ENCODE data around the gene EXOG.
"Not testable (repeated sequence)": the region's sequence is repeated elsewhere in the genome, so short reads cannot be mapped to it uniquely, and the experiment has no call there.

The EXOG gene

GRCh38 chr3:38561746-38562466 is 65.8 kb downstream of the EXOG start:
- in situ Hi-C loops (cut with MboI; ENCODE audit: low sequenced_read_pairs) = no loop called here

GRCh38 chr3:38562467-38562925 is 66.4 kb downstream of the EXOG start:
- in situ Hi-C loops (cut with MboI; ENCODE audit: low sequenced_read_pairs) = no loop called here

- in situ Hi-C loops (cut with MboI; ENCODE audit: low sequenced_read_pairs) = no loop called here
Observed at GRCh38 chr3:38563070-38563885, 67.1 kb downstream of the EXOG start.

GRCh38 chr3:38563886-38564270 is 67.7 kb downstream of the EXOG start:
- in situ Hi-C loops (cut with MboI; ENCODE audit: low sequenced_read_pairs) = no loop called here

- in situ Hi-C loops (cut with MboI; ENCODE audit: low sequenced_read_pairs) = no loop called here
Observed at GRCh38 chr3:38564631-38565338, 68.6 kb downstream of the EXOG start.

- in situ Hi-C loops (cut with MboI; ENCODE audit: low sequenced_read_pairs) = no loop called here
Observed at GRCh38 chr3:38565339-38566214, 69.4 kb downstream of the EXOG start.

GRCh38 chr3:38566215-38566528 is 70.0 kb downstream of the EXOG start:
- in situ Hi-C loops (cut with MboI; ENCODE audit: low sequenced_read_pairs) = no loop called here

GRCh38 chr3:38566794-38567193 is 70.7 kb downstream of the EXOG start:
- in situ Hi-C loops (cut with MboI; ENCODE audit: low sequenced_read_pairs) = not testable (repeated sequence)

GRCh38 chr3:38567498-38567897 is 71.4 kb downstream of the EXOG start:
- in situ Hi-C loops (cut with MboI; ENCODE audit: low sequenced_read_pairs) = no loop called here

- in situ Hi-C loops (cut with MboI; ENCODE audit: low sequenced_read_pairs) = no loop called here
Observed at GRCh38 chr3:38573111-38573510, 77.0 kb downstream of the EXOG start.

- in situ Hi-C loops (cut with MboI; ENCODE audit: low sequenced_read_pairs) = no loop called here
Observed at GRCh38 chr3:38573556-38573955, 77.4 kb downstream of the EXOG start.

- in situ Hi-C loops (cut with MboI; ENCODE audit: low sequenced_read_pairs) = no loop called here
Observed at GRCh38 chr3:38574411-38575278, 78.5 kb downstream of the EXOG start.

GRCh38 chr3:38575279-38575843 is 79.2 kb downstream of the EXOG start:
- in situ Hi-C loops (cut with MboI; ENCODE audit: low sequenced_read_pairs) = no loop called here

Data from HL-60/S4 treated with phorbol 12-myristate 13-acetate at 8.2 ng/mL for 4 days and 3 days (cell line).